Lower leg skin (tissue), 4 donors: ENCODE results near the gene OASL. TPM values are rescaled to one million over a fixed set of nuclear protein-coding genes. Genes with fewer than 3 reads are reported as not detected.

Source experiments
- DNase-seq, 2 donors: peaks; one replicate each; pipeline ENCODE4 v3.0.0-alpha.2; 2019; ENCODE audit warnings: low spot score in 2 of 2
- H3K4me3 ChIP-seq: fragments of 200-600 bp; sonication (generic); 2 replicates; pipeline ENCODE4 v1.5.1; 2017; ENCODE audit warnings: mild to moderate bottlenecking, low read depth; ENCODE audit not compliant: poor library complexity, severe bottlenecking
- CTCF ChIP-seq, 3 donors: fragments of 450-650 bp; IDR thresholded peaks; one replicate each; pipeline ENCODE4 v1.5.1; 2016; ENCODE audit warnings: antibody characterized with exemption in 3 of 3, mild to moderate bottlenecking in 3 of 3, moderate library complexity in 2 of 3
- POLR2A ChIP-seq, 2 donors: fragments of 450-650 bp; IDR thresholded peaks; one replicate each; pipeline ENCODE4 v1.6.1; 2016 to 2017; ENCODE audit warnings: antibody characterized with exemption in 2 of 2, mild to moderate bottlenecking in 1 of 2, moderate library complexity in 1 of 2
- WGBS, 2 donors: methylation state at CpG; one replicate each; pipeline ENCODE4 v1.1.5; 2018; 5-methylcytosine and 5-hydroxymethylcytosine counted together
- intact Hi-C: fragments of 100-400 bp; cut with DNase I; formaldehyde crosslinking; loops from one replicate; pipeline ENCODE4 v1.15.0; 2023; ENCODE audit warnings: low total_unique reads
- total RNA-seq, 4 donors: library from RNA; depleted of rRNA; stranded (reverse); fragments of >200 nt; gene quantifications; one replicate each; pipeline ENCODE4 v1.1.0, GENCODE V29; 2016

OASL gene
- total RNA-seq, 4 donors from 2014 or later, result 0.25 to 0.39 TPM; not detected in 2

DNA sequence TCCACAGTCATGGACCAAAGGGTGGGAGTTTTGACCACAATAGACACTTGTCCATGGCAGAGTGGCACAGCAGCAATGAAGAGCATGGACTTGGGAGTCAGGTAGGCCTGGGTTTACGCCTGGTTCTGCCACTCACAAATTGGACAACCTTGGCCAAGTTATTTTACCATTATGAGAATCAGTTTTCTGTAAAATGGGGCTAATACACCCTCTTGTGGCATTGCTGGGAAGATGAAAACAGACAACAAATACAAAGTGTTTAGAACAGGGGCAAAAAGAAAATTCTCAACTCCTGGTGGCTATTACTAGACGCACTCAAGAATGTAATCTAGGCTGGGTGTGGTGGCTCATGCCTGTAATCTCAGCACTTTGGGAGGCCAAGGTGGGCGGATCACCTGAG lies 25.3 kb downstream of the OASL start:
- no peak for DNase-seq
- WGBS, 2 donors, result 76 to 80% methylated on average over 3 of the region's 3 CpGs
- intact Hi-C loops, result no loop called here
- no peak for TF ChIP-seq CTCF (IDR thresholded peaks at IDR 0.05)
- TF ChIP-seq POLR2A (IDR thresholded peaks at IDR 0.05), result no peak
- H3K4me3 ChIP-seq, result no peak overlapping the region

DNA sequence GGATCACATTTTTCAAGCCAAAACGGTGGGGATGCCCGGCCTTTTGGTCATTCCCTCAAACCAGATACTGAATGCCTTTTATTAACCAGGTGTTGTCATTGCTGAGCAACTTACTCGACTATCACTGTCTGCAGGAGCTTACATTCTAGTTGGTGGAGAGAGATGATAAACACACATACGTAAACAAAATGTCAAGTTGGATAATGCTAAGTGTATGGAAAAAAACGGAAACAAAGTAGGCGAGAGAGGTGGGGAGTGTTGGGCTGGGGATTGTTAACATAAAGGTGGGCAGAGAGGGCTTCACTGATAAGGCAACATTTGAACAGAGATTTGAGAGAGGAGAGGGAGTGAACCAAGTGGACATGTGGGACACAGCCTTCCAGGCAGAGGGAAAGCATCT lies 27.2 kb downstream of the OASL start:
- H3K4me3 ChIP-seq, result no peak overlapping the region
- intact Hi-C loops, result no loop called here
- WGBS, 2 donors, result 90 to 94% methylated on average over 6 of the region's 6 CpGs
- DNase-seq, result no peak
- TF ChIP-seq POLR2A (IDR thresholded peaks at IDR 0.05), result no peak
- TF ChIP-seq CTCF (IDR thresholded peaks at IDR 0.05), result no peak

DNA sequence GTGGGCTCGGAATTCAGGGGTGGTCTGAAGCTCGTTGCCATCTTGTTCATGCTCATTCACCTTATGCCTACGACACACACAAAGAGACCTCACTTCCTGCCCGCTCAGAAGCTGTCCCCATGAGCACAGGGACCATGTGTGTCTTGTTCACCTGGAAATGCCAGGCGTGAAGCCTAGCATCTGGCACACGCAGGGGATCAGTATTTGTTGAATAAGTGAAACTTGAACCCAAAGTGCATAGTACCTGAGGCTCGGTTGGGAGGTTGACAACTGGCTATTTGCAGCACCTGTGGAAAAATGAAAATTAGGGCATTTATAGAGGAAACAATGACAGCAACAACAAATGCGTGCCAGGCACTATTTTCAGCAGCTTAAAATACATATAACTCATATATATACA lies 28.2 kb downstream of the OASL start:
- TF ChIP-seq POLR2A (IDR thresholded peaks at IDR 0.05), result no peak
- no peak for TF ChIP-seq CTCF (IDR thresholded peaks at IDR 0.05)
- WGBS, 2 donors, result 90 to 92% methylated on average over 8 of the region's 8 CpGs
- no peak for DNase-seq
- intact Hi-C loops, result no loop called here
- H3K4me3 ChIP-seq, result no peak overlapping the region

DNA sequence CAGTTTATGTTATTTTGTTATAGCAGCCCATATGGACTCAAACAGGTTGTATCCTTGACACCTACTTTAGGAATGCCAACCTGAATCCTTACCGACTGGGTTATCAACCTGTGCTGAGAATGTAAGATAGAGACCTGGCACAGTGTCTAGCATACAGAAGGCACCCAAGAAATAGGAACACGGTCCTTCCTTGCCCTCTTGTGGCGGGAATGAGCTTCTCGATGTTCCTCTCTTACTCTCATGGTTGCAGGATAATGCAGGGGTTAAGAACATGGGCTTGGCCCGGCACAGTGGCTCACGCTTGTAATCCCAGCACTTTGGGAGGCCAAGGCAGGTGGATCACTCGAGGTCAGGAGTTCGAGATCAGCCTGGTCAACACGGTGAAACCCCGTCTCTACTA lies 29.3 kb downstream of the OASL start:
- intact Hi-C loops, result no loop called here
- TF ChIP-seq CTCF (IDR thresholded peaks at IDR 0.05) (no peak), POLR2A (IDR thresholded peaks at IDR 0.05) (no peak)
- DNase-seq, result no peak
- H3K4me3 ChIP-seq, result no peak overlapping the region
- WGBS, 2 donors, result 50 to 61% methylated on average over 10 of the region's 10 CpGs

GRCh38 chr12:121008347-121009098 lies 30.5 kb downstream of the OASL start:
- no peak overlapping the region for H3K4me3 ChIP-seq
- WGBS, 2 donors, result 89 to 91% methylated on average over 8 of the region's 8 CpGs
- no peak for TF ChIP-seq CTCF (IDR thresholded peaks at IDR 0.05)
- TF ChIP-seq POLR2A (IDR thresholded peaks at IDR 0.05), result no peak
- DNase-seq, result no peak
- intact Hi-C loops, result no loop called here

DNA sequence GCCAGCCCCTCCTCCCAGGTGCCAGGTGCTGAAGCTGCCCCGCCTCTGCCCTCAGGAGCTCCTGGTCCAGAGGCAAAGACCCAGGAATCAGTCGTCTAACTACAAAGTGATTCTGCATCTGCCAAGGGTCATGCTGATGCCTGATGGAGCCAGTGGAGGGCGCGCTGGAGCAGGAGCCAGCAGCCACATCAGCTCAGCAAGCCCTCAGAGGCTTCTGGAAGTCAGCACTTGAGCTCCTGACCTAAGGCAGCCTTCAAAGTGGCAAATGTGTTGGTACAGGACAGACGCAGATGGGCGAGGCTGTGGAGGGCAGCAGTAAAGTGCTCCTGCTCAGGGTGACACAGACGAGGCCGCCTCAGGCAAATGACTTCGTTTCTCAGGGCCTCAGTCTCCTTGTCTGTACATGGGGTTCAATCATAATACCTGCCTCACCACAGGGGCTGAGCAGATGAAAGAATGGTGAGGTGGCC lies 33.7 kb downstream of the OASL start:
- intact Hi-C loops, result no loop called here
- WGBS, 2 donors, result 62% methylated on average over 9 of the region's 9 CpGs

More for the DNA sequence above, 33.7 kb downstream of the OASL start:
- no peak overlapping the region for H3K4me3 ChIP-seq
- TF ChIP-seq CTCF (IDR thresholded peaks at IDR 0.05) (no peak), POLR2A (IDR thresholded peaks at IDR 0.05) (no peak)
- DNase-seq, result no peak
